ENCODE measurements around the gene IFT57. TPM values are rescaled to one million over a fixed set of nuclear protein-coding genes. Genes with fewer than 3 reads are reported as not detected.

The IFT57 gene
- polyA plus RNA-seq, 1 donor (not counting 4 experiments of a cell fraction or from before 2014, with no cell fraction given): 47.6 TPM

DNA sequence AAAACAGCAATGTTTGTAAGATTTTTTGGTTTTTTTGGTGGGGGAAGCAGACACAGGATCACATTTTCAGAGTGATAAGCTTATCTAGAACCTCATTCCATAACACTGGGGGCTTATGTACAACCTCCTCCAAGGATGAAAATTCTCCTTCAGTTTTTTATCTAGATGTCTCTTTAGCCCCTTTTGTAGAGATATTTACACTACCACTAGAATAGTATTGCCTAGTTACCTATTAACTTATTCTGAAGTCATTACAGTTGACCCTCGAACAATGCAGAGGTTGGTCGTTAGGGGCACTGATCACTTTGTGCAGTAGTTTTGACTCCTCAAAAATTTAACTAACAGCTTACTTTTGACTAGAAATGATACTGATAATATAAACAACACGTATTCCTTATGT is 32.8 kb downstream of the IFT57 start:
- H2AFZ ChIP-seq (ENCODE audit: control insufficient read depth, low read length): no peak overlapping the region
- H3K4me3 ChIP-seq (ENCODE audit: control insufficient read depth in 2 of 3, extremely low read depth in 1 of 3, insufficient read depth in 2 of 3, low read depth in 1 of 3, low read length in 3 of 3): no peak overlapping the region
- DNase-seq (ENCODE audit: low read depth, low spot score) (no peak), FAIRE-seq (no peak)
- H3K36me3 ChIP-seq (ENCODE audit: control insufficient read depth in 2 of 2, extremely low read depth in 1 of 2, insufficient read depth in 2 of 2, low read length in 2 of 2): peaks cover 0 to 2% of the 10 kb centered on the region in 2 experiments
- H3K4me1 ChIP-seq (ENCODE audit: control insufficient read depth, extremely low read depth, insufficient read depth, low read length): no peaks in the 10 kb centered on the region
- H3K9me1 ChIP-seq (ENCODE audit: control insufficient read depth, extremely low read depth, insufficient read depth, low read length): no peaks in the 10 kb centered on the region
- no peak overlapping the region for H3K9ac ChIP-seq (ENCODE audit: control insufficient read depth, extremely low read depth, insufficient read depth, low read length)
- H4K20me1 ChIP-seq (ENCODE audit: control insufficient read depth, extremely low read depth, insufficient read depth, low read length): no peaks in the 10 kb centered on the region
- TF ChIP-seq, protein P1, sequence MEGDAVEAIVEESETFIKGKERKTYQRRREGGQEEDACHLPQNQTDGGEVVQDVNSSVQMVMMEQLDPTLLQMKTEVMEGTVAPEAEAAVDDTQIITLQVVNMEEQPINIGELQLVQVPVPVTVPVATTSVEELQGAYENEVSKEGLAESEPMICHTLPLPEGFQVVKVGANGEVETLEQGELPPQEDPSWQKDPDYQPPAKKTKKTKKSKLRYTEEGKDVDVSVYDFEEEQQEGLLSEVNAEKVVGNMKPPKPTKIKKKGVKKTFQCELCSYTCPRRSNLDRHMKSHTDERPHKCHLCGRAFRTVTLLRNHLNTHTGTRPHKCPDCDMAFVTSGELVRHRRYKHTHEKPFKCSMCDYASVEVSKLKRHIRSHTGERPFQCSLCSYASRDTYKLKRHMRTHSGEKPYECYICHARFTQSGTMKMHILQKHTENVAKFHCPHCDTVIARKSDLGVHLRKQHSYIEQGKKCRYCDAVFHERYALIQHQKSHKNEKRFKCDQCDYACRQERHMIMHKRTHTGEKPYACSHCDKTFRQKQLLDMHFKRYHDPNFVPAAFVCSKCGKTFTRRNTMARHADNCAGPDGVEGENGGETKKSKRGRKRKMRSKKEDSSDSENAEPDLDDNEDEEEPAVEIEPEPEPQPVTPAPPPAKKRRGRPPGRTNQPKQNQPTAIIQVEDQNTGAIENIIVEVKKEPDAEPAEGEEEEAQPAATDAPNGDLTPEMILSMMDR (optimal IDR thresholded peaks at IDR 0.05 in 1 of 3, IDR thresholded peaks at IDR 0.05 in 1 of 3, conservative IDR thresholded peaks at IDR 0.05 in 1 of 3; ENCODE audit: extremely low read depth in 1 of 3, insufficient read depth in 2 of 3, low read length in 3 of 3): no peak
- no peak for TF ChIP-seq EZH2 (IDR thresholded peaks at IDR 0.05; ENCODE audit: low read length)
- no peaks in the 10 kb centered on the region for H3K27me3 ChIP-seq (ENCODE audit: control insufficient read depth, extremely low read depth, insufficient read depth, low read length)
- no peaks in the 10 kb centered on the region for H3K79me2 ChIP-seq (ENCODE audit: control insufficient read depth, insufficient read depth, low read length)
- H3K4me2 ChIP-seq (ENCODE audit: control insufficient read depth, extremely low read depth, insufficient read depth, low read depth, low read length): no peak overlapping the region
- no peak overlapping the region for H3K27ac ChIP-seq (ENCODE audit: control insufficient read depth, insufficient read depth, low read length)
- dilution Hi-C loops (cut with MboI; ENCODE audit: extremely low pct_ligation_motif_present, low sequenced_read_pairs): no loop called here
- no peaks in the 10 kb centered on the region for H3K9me3 ChIP-seq (ENCODE audit: control insufficient read depth, low read depth, low read length)

DNA sequence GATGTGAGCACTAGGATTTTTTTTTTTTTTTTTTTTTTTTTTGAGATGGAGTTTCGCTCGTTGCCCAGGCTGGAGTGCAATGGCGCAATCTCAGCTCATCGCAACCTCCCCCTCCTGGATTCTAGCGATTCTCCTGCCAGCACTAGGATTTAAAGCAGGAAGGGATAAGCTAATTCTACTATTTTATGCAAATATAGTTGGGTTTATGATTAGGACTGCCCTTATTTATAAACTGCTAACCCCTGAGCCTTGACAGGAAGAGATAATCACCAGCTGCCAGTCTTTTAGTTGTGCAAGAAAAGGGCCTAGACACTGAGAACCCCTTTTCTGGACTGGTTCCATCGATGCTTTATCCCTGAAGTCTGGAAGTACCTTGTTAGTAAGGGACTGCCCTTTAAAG is 36.7 kb downstream of the IFT57 start:
- TF ChIP-seq, protein P1 (optimal IDR thresholded peaks at IDR 0.05 in 1 of 3, IDR thresholded peaks at IDR 0.05 in 1 of 3, conservative IDR thresholded peaks at IDR 0.05 in 1 of 3; ENCODE audit: extremely low read depth in 1 of 3, insufficient read depth in 2 of 3, low read length in 3 of 3): no peak
- no peak for TF ChIP-seq EZH2 (IDR thresholded peaks at IDR 0.05; ENCODE audit: low read length)
- no peaks in the 10 kb centered on the region for H4K20me1 ChIP-seq (ENCODE audit: control insufficient read depth, extremely low read depth, insufficient read depth, low read length)
- no peak overlapping the region for H3K9ac ChIP-seq (ENCODE audit: control insufficient read depth, extremely low read depth, insufficient read depth, low read length)
- no peaks in the 10 kb centered on the region for H3K79me2 ChIP-seq (ENCODE audit: control insufficient read depth, insufficient read depth, low read length)
- DNase-seq (ENCODE audit: low read depth, low spot score) (no peak), FAIRE-seq (no peak)
- dilution Hi-C loops (cut with MboI; ENCODE audit: extremely low pct_ligation_motif_present, low sequenced_read_pairs): no loop called here
- H3K4me2 ChIP-seq (ENCODE audit: control insufficient read depth, extremely low read depth, insufficient read depth, low read depth, low read length): no peak overlapping the region
- H3K27me3 ChIP-seq (ENCODE audit: control insufficient read depth, extremely low read depth, insufficient read depth, low read length): no peaks in the 10 kb centered on the region
- no peaks in the 10 kb centered on the region for H3K9me1 ChIP-seq (ENCODE audit: control insufficient read depth, extremely low read depth, insufficient read depth, low read length)
- no peaks in the 10 kb centered on the region for H3K4me1 ChIP-seq (ENCODE audit: control insufficient read depth, extremely low read depth, insufficient read depth, low read length)
- no peaks in the 10 kb centered on the region for H3K9me3 ChIP-seq (ENCODE audit: control insufficient read depth, low read depth, low read length)
- H3K36me3 ChIP-seq (ENCODE audit: control insufficient read depth in 2 of 2, extremely low read depth in 1 of 2, insufficient read depth in 2 of 2, low read length in 2 of 2): peaks cover 0 to 2% of the 10 kb centered on the region in 2 experiments
- no peak overlapping the region for H3K27ac ChIP-seq (ENCODE audit: control insufficient read depth, insufficient read depth, low read length)
- H2AFZ ChIP-seq (ENCODE audit: control insufficient read depth, low read length): no peak overlapping the region
- no peak overlapping the region for H3K4me3 ChIP-seq (ENCODE audit: control insufficient read depth in 2 of 3, extremely low read depth in 1 of 3, insufficient read depth in 2 of 3, low read depth in 1 of 3, low read length in 3 of 3)
